ENCODE measurements around the gene ZBTB7A.

Gene ZBTB7A

GRCh38 chr19:4034048-4035017 lies 32.4 kb downstream of the ZBTB7A start:
- ATAC-seq (ENCODE audit: low read depth), result no peak
- TF ChIP-seq CTCF (IDR thresholded peaks at IDR 0.05; ENCODE audit: poor library complexity, severe bottlenecking), result no peak

DNA sequence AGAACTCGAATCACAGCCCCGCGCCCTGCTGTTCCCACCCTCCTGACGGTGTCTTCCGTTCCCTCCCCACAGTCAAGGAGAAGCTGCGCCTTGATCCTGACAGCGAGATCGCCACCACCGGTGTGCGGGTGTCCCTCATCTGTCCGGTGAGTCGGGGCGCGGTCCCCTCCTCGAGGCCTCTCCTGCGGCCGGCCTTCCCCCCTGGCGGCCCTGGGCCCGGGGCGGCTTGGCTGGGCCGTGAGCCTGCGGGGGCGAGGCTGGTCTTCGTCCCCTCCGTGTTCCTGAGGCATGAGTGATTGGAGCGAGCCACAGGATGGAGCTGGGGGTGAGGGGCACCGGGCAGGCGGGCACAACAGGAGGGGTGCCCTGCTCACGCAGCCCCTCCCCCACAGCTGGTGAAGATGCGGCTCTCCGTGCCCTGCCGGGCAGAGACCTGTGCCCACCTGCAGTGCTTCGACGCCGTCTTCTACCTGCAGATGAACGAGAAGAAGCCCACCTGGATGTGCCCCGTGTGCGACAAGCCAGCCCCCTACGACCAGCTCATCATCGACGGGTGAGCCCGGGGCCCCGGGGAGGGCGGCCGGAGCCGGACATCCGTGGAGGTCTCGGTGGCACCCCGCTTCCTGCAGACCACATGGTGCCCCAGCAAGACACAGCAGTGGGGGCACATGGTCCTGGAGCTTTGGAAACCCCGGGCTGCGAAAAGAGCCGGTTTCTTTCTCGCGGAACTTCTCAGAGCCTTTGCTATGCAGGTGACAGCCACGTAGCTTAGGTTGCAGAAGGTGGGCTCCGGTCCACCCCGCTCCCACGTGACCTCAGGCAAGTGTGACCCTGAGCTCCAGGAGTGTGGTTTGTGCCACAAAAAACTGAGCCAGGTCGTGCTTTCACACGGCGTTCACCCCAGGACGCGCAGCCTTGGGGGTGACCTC lies 33.4 kb downstream of the ZBTB7A start:
- Histone ChIP-seq H3K9me3 (ENCODE audit: severe bottlenecking) (no peaks in the 10 kb centered on the region), H3K27ac (ENCODE audit: poor library complexity, severe bottlenecking) (no peak overlapping the region), H3K4me1 (ENCODE audit: insufficient read depth, poor library complexity, severe bottlenecking) (no peaks in the 10 kb centered on the region), H3K36me3 (ENCODE audit: low read depth) (peaks cover 16% of the 10 kb centered on the region), H3K27me3 (ENCODE audit: insufficient read depth, poor library complexity, severe bottlenecking) (no peaks in the 10 kb centered on the region), H3K4me3 (ENCODE audit: severe bottlenecking) (no peak overlapping the region)
- TF ChIP-seq CTCF (IDR thresholded peaks at IDR 0.05; ENCODE audit: poor library complexity, severe bottlenecking), result no peak
- DNase-seq (ENCODE audit: low spot score), result no peak
- ATAC-seq (ENCODE audit: low read depth), result no peak

More at GRCh38 chr19:4034048-4035017, 32.4 kb downstream of the ZBTB7A start:
- Histone ChIP-seq H3K9me3 (ENCODE audit: severe bottlenecking) (no peaks in the 10 kb centered on the region), H3K36me3 (ENCODE audit: low read depth) (peaks cover 10% of the 10 kb centered on the region), H3K27ac (ENCODE audit: poor library complexity, severe bottlenecking) (no peak overlapping the region), H3K4me3 (ENCODE audit: severe bottlenecking) (no peak overlapping the region), H3K27me3 (ENCODE audit: insufficient read depth, poor library complexity, severe bottlenecking) (no peaks in the 10 kb centered on the region), H3K4me1 (ENCODE audit: insufficient read depth, poor library complexity, severe bottlenecking) (no peaks in the 10 kb centered on the region)
- DNase-seq (ENCODE audit: low spot score), result no peak

GRCh38 chr19:4032436-4032835 lies 34.3 kb downstream of the ZBTB7A start:
- Histone ChIP-seq H3K36me3 (ENCODE audit: low read depth) (peaks cover 14% of the 10 kb centered on the region), H3K4me3 (ENCODE audit: severe bottlenecking) (no peak overlapping the region), H3K27me3 (ENCODE audit: insufficient read depth, poor library complexity, severe bottlenecking) (no peaks in the 10 kb centered on the region), H3K4me1 (ENCODE audit: insufficient read depth, poor library complexity, severe bottlenecking) (no peaks in the 10 kb centered on the region), H3K9me3 (ENCODE audit: severe bottlenecking) (no peaks in the 10 kb centered on the region), H3K27ac (ENCODE audit: poor library complexity, severe bottlenecking) (no peak overlapping the region)
- DNase-seq (ENCODE audit: low spot score) (no peak), ATAC-seq (ENCODE audit: low read depth) (no peak)
- no peak for TF ChIP-seq CTCF (IDR thresholded peaks at IDR 0.05; ENCODE audit: poor library complexity, severe bottlenecking)

DNA sequence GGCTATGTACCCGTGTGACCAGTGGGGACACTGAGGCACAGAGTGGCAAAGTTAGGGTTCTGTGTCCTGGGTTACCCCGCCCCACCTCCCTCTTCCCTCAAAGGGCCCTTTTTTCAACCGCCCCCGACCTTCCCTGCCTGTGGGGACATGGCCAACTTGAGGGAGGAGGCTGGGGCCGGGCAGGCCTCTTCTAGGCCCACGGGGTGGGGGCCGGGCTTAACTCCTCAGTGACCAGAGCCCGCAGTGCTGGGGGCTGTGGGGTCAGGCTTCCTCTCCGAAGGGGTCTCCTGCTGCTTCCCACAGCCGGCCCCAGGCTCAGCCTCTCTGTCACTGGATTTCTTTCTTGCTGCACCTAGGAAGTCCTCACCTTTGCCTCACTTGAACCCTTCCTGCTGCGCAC lies 35.3 kb downstream of the ZBTB7A start:
- ATAC-seq (ENCODE audit: low read depth) (no peak), DNase-seq (ENCODE audit: low spot score) (no peak)
- Histone ChIP-seq H3K27me3 (ENCODE audit: insufficient read depth, poor library complexity, severe bottlenecking) (no peaks in the 10 kb centered on the region), H3K4me3 (ENCODE audit: severe bottlenecking) (no peak overlapping the region), H3K27ac (ENCODE audit: poor library complexity, severe bottlenecking) (no peak overlapping the region), H3K9me3 (ENCODE audit: severe bottlenecking) (no peaks in the 10 kb centered on the region), H3K4me1 (ENCODE audit: insufficient read depth, poor library complexity, severe bottlenecking) (no peaks in the 10 kb centered on the region), H3K36me3 (ENCODE audit: low read depth) (0 out of 2 replicates have a peak, but pooled peaks cover 6% of the 10 kb centered on the region)
- TF ChIP-seq CTCF (IDR thresholded peaks at IDR 0.05; ENCODE audit: poor library complexity, severe bottlenecking), result no peak

Measured in RWPE2 (cell line).